ENCODE data around the gene NPHP1. TPM values are rescaled to one million over a fixed set of nuclear protein-coding genes. Genes with fewer than 3 reads are reported as not detected.
"Not testable (repeated sequence)": the region's sequence is repeated elsewhere in the genome, so short reads cannot be mapped to it uniquely, and the experiment has no call there.

The NPHP1 gene
- total RNA-seq, 2 donors from 2014 or later: 5.2 to 9.7 TPM

DNA sequence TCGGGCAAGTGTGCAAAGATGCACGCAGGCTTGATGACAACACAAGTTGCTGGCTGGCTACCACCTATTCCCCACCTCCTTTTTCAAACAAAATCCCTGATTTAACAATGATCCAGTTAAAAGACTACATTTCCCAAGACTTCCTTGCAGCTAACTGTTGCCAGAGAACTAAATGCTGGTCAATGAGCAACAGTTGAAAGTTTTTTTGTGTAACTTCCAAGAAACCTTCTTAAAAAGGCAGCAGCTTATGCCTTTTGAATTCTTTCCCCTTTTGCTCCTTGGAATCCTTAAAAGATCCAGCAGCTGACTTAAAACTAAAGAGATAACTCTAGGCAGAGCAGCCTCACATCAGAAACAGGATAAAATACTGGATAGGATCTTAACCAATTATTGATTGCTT, 38.5 kb downstream of the NPHP1 start:
- Histone ChIP-seq H3K9me3 (no peaks in the 10 kb centered on the region), H3K36me3 (no peaks in the 10 kb centered on the region), H3K27ac (no peak overlapping the region), H3K4me3 (no peak overlapping the region), H3K4me1 (replicated peaks) (no peaks in the 10 kb centered on the region), H3K27me3 (replicated peaks; ENCODE audit: insufficient read depth) (no peaks in the 10 kb centered on the region)
- intact Hi-C loops (cut with DNase I): no loop called here
- WGBS: 83% methylated on average over 2 of the region's 2 CpGs
- DNase-seq (ENCODE audit: low spot score): no peak
- TF ChIP-seq, protein P1, sequence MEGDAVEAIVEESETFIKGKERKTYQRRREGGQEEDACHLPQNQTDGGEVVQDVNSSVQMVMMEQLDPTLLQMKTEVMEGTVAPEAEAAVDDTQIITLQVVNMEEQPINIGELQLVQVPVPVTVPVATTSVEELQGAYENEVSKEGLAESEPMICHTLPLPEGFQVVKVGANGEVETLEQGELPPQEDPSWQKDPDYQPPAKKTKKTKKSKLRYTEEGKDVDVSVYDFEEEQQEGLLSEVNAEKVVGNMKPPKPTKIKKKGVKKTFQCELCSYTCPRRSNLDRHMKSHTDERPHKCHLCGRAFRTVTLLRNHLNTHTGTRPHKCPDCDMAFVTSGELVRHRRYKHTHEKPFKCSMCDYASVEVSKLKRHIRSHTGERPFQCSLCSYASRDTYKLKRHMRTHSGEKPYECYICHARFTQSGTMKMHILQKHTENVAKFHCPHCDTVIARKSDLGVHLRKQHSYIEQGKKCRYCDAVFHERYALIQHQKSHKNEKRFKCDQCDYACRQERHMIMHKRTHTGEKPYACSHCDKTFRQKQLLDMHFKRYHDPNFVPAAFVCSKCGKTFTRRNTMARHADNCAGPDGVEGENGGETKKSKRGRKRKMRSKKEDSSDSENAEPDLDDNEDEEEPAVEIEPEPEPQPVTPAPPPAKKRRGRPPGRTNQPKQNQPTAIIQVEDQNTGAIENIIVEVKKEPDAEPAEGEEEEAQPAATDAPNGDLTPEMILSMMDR (IDR thresholded peaks at IDR 0.05): no peak
- TF ChIP-seq POLR2AphosphoS5 (IDR thresholded peaks at IDR 0.05) (no peak), POLR2A (IDR thresholded peaks at IDR 0.05) (no peak)

DNA sequence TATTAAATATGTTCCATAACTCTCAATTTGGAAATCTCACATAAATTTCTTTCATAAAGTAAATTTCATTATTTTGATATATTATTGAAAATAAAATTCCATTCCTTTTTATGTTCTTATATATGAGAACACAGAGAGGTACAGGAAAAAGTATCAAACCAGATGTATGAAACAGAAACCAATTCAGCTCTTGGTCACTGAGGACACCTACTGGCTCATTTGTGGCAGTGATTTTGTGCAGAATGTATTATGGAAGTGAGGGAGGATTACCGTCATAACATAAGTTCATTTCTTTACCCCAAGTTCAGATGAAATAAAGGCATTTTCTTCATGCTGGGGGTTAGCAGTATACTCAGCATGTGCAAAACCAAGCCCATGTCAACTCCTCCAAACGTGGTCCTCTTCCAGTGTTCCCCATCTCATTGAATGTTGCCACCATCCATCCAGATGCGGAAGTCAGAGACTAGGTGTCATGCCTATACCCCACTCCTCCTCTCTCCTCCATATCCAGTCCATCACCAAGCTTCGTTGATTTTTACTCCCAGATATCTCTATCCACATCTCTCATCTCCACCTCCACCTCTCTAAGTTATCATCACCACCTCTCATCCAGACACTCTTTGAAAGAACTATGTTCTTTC, 47.5 kb downstream of the NPHP1 start:
- Histone ChIP-seq H3K27me3 (replicated peaks; ENCODE audit: insufficient read depth) (no peaks in the 10 kb centered on the region), H3K9me3 (no peaks in the 10 kb centered on the region), H3K4me3 (no peak overlapping the region), H3K36me3 (no peaks in the 10 kb centered on the region), H3K27ac (no peak overlapping the region), H3K4me1 (replicated peaks) (no peaks in the 10 kb centered on the region)
- peak; percentile 24 for DNase-seq (ENCODE audit: low spot score)
- TF ChIP-seq, protein P1 (IDR thresholded peaks at IDR 0.05): peak; percentile 32 to 92 (median 80)
- TF ChIP-seq POLR2A (IDR thresholded peaks at IDR 0.05): no peak
- peak; percentile 56 for TF ChIP-seq POLR2AphosphoS5 (IDR thresholded peaks at IDR 0.05)
- 40% methylated on average over 4 of the region's 4 CpGs for WGBS
- intact Hi-C loops (cut with DNase I): no loop called here

DNA sequence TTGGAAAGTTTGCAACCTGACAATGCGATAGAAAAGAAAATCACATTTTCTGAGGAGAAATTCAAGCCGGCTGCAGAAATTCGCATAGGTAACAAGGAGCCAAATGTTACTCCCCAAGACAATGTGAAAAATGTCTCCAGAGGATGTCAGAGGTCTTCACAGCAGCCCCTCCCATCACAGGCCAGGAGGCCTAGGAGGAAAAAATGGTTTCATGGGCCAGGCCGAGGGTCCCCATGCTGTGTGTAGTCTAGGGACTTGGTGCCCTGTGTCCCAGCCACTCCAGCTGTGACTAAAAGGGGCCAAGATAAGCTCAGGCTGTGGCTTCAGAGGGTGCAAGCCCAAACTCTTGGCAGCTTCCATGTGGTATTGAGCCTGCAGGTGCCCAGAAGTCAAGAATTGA, 50.0 kb downstream of the NPHP1 start:
- intact Hi-C loops (cut with DNase I); H3K36me3 ChIP-seq; DNase-seq (ENCODE audit: low spot score); H3K27ac ChIP-seq; H3K4me3 ChIP-seq; H3K4me1 ChIP-seq (replicated peaks); H3K9me3 ChIP-seq; H3K27me3 ChIP-seq (replicated peaks; ENCODE audit: insufficient read depth): not testable (repeated sequence)
- 92% methylated on average over 4 of the region's 4 CpGs for WGBS

DNA sequence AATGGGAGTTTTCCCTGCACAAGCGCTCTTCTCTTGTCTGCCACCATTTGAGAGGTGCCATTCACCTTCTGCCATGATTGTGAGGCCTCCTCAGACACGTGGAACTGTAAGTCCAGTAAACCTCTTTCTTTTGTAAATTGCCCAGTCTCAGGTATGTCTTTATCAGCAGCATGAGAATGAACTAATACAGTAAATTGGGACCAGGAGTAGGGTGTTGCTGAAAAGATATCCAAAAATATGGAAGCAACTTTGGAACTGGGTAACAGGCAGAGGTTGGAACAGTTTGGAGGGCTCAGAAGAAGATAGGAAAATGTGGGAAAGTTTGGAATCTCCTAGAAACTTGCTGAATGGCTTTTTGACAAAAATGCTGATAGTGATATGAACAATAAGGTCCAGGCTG, 50.6 kb downstream of the NPHP1 start:
- WGBS: 71% methylated on average over 2 of the region's 2 CpGs
- H3K27me3 ChIP-seq (replicated peaks; ENCODE audit: insufficient read depth); H3K36me3 ChIP-seq; H3K4me1 ChIP-seq (replicated peaks); H3K9me3 ChIP-seq; DNase-seq (ENCODE audit: low spot score); H3K27ac ChIP-seq; intact Hi-C loops (cut with DNase I); H3K4me3 ChIP-seq: not testable (repeated sequence)

DNA sequence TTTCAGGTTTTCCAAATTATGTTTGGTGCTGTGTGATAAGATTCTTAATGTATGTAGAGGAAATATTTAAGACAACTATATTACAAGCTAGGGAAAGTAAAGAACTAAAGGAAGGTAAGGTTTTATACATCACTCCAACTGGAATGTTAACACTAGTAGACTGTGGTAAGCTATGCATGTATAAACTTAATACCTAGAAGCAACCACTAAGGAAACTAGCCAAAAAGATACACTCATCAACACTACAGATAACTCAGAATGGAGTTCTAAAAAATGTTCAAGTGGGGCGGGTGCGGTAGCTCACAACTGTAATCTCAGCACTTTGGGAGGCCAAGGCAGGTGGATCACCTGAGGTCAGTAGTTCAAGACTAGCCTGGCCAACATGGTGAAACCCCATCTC, 51.4 kb downstream of the NPHP1 start:
- WGBS: 100% methylated on average over 2 of the region's 2 CpGs
- TF ChIP-seq POLR2AphosphoS5 (IDR thresholded peaks at IDR 0.05) (no peak), POLR2A (IDR thresholded peaks at IDR 0.05) (no peak)
- TF ChIP-seq, protein P1 (IDR thresholded peaks at IDR 0.05): no peak

DNA sequence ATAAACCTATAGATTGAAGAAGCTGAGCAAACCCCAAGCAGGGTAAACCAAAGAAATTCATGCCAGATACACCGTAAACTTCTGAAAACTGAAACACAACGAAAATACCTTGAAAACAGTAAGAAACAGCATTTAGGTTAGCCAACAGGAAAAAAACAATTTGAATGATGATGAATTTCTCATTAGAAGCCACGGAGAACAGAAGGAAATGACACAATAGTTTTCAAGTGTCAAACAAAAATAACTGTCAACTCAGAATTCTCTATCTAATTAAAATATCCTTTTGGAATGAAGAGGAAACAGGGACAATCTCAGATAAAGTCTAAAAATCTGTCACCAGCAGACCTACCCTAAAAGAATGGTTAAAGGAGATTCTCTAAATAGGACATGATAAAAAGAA, 51.9 kb downstream of the NPHP1 start:
- H3K27ac ChIP-seq: no peak overlapping the region
- TF ChIP-seq POLR2A (IDR thresholded peaks at IDR 0.05): no peak
- TF ChIP-seq, protein P1 (IDR thresholded peaks at IDR 0.05): no peak
- no peak for TF ChIP-seq POLR2AphosphoS5 (IDR thresholded peaks at IDR 0.05)
- DNase-seq (ENCODE audit: low spot score): no peak
- H3K27me3 ChIP-seq (replicated peaks; ENCODE audit: insufficient read depth): no peaks in the 10 kb centered on the region
- no peak overlapping the region for H3K4me3 ChIP-seq
- WGBS: 86% methylated on average over 3 of the region's 3 CpGs
- H3K4me1 ChIP-seq (replicated peaks): no peaks in the 10 kb centered on the region
- no peaks in the 10 kb centered on the region for H3K9me3 ChIP-seq
- intact Hi-C loops (cut with DNase I): no loop called here
- no peaks in the 10 kb centered on the region for H3K36me3 ChIP-seq

More for the DNA sequence above, 51.4 kb downstream of the NPHP1 start:
- Histone ChIP-seq H3K27me3 (replicated peaks; ENCODE audit: insufficient read depth) (no peaks in the 10 kb centered on the region), H3K27ac (no peak overlapping the region), H3K4me3 (no peak overlapping the region), H3K36me3 (no peaks in the 10 kb centered on the region), H3K4me1 (replicated peaks) (no peaks in the 10 kb centered on the region), H3K9me3 (no peaks in the 10 kb centered on the region)
- no peak for DNase-seq (ENCODE audit: low spot score)
- intact Hi-C loops (cut with DNase I): no loop called here

Data from prostate gland (tissue), 2 donors.